A549 treated with CpdA at 1 μM for 4 hours (cell line): ENCODE measurements around the gene DARS1. TPM values are rescaled to one million over a fixed set of nuclear protein-coding genes. Genes with fewer than 3 reads are reported as not detected.

Experiments
- total RNA-seq: library from RNA; stranded (reverse); fragments of 200-300 nt; extraction: Qiagen RNA extraction; gene quantifications from 5 replicates; pipeline ENCODE4 v1.2.3, GENCODE V29; 2022; ENCODE audit warnings: low read depth

DARS1 gene
- 52.7 to 70.0 TPM (median 54.1 TPM) in 5 replicates for total RNA-seq

DNA sequence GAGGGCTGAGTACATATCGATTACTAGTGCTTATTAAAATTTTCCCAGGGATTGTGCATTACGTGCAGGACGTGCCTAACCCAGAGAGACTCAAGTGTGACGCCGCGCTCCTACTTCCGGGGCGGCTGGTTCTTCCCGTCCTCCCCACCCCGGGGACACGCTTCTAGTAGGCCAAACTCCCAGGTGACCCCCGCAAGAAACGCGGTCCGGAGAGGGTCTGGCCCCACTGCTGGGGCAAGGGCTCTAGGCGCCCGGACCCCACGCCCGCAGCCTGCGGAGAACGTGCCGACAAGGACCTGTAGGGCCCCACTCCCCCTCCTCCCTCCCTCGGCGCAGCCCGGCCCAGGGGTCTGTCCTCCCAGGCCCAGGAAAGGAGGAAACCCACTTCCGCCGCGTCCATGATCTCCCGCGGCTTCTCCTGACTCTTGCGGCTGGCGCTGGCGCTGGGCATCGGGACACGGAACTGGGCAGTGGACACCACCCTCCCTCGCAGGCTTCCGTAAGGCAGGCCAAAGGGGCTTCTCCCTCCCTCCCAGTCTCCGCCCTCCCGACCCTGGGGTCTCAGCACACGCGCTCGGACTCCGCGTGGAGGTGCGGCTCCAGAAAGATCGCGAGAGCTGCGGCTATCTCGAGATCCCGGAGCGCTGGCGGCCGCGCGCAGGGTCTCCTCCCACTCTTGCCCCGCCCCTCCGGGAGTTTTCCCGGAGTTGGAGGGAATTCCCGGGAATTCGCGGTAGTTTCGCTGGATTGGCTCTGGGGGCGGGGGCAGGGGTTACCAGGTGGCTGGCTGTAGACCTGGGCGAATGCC, at the start of gene DARS1:
Gene DARS1, minus strand, starts transcription at position 609 of the 808 bp plus-strand sequence. Its CDS starts 158 bp downstream, at position 451.

GRCh38 chr2:135876066-135876711, 109.2 kb downstream of the DARS1 start, which contains the start of gene MCM6:
Gene MCM6 (minus strand): TSS chr2:135876443. CDS start chr2:135876365, 78 bp downstream.

Other genes starting within 250 kb of the DARS1 start
- gene UBXN4, start 243.8 kb downstream of the DARS1 start, total RNA-seq: 37.2 to 52.3 TPM (median 41.9 TPM) in 5 replicates
- 0.03 to 0.05 TPM (median 0.03 TPM) in 3 of 5 replicates, not detected in the others for gene LCT, start 148.4 kb downstream of the DARS1 start, total RNA-seq
- gene MCM6, start 109.2 kb downstream of the DARS1 start, total RNA-seq: 52.2 to 61.1 TPM (median 53.6 TPM) in 5 replicates
- 0.41 to 1.0 TPM (median 0.55 TPM) in 5 replicates for gene CXCR4, start 132.5 kb upstream of the DARS1 start, total RNA-seq